Measurements from ENCODE around the gene KMT5C.

Gene KMT5C

DNA sequence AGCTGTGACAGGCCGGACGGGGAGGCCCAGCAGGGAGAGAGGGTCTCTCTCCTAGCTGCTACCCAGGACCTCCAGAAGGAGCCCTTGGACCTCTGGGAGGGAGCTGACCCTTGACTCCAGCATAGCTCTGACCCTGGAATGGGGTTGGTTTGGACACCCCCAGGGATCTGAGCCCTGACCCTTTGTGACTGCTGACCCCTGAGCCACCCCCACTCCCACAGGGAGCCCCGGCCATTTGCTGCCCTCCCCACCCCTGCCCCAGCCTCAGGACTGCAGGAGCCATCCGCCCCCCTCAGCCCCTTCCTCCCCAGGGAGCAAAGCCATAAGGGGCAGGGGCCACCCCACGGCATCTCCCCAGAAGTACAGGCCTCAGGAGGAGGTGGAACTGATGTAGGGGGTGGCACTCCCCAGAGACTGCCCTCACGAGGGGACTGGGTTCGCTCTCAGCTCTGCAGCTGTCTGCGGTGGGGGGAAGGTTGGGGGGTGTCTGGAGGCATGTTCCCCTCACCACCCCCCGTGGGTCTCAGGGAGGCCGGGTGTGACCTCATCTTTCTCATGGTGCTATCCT lies 7.8 kb downstream of the KMT5C start:
- no peak for DNase-seq (ENCODE audit: low read depth)

DNA sequence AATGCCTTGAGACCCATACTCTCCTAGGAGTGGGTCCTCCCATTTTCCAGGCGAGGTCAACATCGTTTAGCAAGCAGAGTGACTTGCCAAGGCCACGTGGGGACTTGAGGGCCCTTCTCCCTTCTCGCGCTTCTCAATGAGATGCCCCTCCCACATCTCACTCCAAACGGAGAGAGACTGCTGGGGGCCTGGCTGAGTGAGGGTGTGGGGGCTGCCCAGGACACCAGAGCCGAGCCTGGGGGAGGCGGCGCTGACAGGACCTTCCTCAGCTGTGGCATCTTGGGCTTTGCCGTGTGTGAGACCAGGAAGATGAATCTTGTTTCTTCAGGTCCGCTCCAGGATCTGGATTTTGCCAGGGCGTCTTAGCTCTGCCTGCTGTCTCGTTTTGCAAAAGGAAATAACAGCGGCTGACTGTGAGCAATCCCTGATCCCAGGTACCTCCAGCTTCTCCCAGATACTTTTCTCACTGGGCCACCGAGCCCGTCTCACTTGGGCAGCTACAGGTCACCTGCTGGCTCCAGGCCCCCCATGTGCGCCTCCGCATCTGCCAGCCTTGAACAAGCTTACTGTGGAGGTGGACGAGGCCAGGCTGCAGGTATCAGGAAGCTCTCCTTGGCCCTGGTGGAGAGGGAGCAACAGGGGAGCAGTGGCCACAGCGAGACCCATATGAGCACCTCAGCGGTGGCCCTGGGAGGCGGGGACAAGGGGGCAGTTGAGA lies 8.8 kb downstream of the KMT5C start:
- DNase-seq (ENCODE audit: low read depth), result no peak

DNA sequence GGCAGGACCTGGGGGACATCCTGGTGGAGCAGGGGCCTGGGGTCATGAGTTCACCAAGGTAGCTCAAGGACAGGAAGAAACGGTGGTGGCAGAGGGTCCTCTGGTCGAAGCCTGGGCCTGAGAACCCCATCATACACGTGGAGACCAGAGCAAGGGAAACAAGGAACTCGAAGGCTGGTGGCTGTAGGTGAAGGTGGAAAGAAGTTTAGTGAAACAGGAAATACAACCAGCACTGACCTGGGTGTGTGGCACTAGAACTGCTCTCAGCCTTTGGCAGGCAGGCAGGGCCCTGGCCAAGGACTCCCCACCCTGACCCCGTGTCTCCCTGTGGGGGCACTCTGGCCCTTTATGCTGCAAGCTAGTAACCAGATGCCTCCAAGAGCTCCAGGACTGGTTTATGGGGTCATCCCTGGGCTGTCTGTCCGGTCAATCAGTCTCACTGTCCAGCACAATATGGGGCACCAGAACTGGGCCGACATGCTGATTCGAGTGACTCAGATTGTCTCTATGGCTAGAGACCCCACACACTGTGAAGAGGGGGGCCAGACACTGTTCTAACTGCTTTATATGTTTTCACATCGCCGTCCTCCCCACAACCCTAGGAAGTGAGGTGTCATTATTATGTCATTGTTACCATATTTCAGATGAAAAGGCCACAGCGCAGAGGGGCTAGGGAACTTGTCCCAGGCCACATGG lies 11.1 kb downstream of the KMT5C start:
- no peak for DNase-seq (ENCODE audit: low read depth)

DNA sequence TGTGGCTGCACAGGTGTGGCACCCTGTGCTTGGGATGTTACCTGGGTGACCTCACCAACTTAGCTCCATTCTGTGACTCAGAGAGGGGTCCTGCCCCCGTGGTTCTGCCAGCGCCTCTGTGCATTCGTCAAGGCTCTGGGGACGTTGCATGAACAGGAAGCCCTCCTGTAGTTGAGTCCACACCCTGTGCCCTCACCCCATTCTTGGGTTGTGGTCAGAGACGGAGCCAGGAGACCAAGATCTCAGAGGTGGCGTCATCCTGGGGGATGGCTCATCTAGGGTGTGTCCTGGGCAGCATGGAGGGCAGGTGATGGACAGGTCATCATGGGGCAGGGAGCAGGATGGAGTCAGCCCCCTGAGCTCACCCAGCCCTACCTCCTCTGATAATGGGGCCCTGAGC lies 12.4 kb downstream of the KMT5C start:
- no peak for DNase-seq (ENCODE audit: low read depth)

DNA sequence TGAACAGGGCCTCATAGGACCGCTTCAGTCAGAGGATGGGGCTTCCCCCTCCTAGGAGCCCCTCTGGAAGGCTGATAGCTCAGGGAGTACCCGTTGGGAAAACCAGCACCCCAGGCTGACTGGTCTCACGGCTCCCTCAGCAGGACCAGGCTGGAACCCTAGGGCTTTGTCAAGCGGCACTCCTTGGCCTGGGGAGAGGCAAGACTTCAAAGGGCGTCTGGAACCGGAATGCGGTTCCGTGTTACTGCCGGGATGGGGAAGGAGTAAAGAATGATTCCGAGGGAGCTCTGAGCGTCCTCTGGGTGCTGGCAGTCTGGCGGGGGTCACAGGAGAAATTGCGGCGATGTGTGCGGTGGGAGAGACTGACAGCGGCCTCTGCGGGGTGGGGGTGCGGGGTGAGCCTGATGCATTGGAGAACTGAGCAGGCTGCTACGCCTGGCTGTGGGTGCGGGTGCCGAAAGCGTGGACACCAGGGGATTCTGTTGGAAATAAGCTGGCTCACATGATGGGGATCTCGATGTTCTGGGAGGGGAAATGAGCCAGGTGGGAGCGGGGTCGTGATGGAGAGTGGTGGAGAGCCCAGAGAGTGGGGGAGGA lies 13.0 kb downstream of the KMT5C start:
- DNase-seq (ENCODE audit: low read depth), result no peak

DNA sequence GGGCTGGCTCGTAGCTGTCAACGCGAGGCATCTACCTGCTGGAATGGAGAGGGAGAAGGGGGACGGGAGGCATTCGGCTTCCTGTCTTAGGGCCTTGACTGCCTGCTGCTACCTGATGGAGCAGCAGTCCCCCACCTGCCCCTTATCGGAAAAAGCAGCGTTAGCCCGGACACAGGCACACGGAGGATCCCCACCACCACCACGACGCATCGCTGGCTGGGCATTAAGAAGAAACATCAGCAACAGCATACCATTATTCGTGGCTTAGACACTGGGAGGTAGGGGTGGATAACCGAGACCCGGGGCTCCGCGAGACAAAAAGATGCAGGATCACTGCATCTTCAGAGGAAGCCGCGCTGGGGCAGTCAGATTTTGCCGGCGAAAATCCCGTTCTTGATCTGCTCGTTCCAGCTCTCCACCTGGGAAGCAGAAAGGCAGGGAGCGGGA lies 13.7 kb downstream of the KMT5C start:
- DNase-seq (ENCODE audit: low read depth), result no peak

DNA sequence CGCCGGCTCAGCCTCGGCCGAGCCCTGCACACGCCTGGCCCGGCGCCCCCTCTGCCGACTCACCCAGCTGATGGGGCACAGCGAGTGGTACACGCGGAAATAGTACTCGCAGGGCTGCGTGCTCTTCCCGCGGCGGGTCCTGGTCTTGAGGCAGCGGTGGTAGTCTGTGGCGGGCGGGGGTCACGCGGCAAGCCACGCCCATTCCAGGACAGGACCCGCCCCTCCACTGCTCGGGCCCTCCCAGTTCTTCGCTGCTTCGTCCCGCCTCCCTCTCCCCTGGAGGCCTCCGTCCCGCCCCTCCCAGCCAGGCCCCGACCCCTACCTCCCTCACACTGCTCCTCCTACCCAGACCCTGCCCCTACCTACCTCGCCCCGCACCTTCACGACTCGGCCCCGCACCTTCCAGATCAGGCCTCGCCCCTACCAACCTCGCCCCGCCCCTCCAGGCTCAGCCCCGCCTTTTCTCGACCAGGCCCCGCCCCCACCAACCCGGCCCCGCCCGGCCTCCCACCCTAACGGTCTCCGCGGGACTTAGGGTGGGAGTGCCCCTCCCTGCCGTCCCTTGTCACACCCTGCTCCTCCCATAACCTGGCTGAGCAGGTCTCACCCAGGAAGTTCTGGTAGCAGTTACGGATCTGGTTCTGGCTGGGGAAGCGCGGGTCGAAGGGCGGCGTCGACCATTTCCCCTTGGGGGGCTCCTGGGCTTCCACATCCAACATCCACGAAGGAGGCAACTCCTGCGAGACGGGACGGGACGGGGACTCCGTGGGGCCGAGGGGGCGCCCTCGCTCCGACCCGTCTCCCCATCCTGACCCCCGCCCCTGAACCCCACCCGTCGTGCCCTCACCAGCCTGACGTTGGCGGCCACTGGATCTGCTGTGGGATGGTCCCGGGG lies 14.4 kb downstream of the KMT5C start:
- peak; percentile 26 for DNase-seq (ENCODE audit: low read depth)

DNA sequence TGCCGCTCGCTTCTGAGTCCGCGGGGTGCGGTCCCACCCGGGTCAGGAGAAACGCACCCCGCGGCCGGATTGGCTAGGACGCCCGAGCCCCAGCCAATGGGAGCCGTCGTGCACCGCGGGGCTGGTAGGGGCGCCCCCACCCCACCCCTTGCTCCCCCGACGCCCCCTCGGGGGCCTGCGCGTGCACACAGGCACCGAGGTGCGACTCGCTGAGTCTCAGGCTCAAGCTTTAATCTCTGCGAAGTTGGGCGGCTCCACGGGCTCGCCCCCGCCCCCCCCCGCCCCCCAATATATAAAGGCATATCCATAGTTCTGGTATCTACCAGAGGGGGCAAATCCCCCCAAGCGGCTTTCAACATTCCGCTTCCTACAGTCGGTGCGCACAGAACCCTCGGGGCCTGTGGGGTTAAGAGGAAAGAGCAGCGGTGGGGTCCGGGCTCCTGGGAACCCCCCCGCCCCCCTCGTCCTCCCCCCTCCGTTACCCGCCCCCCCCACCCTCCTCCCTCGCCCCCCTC lies 15.1 kb downstream of the KMT5C start, which contains the start of gene COX6B2:
COX6B2 (minus strand) TSS at position 22 of the 515 bp plus-strand sequence. CDS start 198 bp downstream, outside the sequence.
- DNase-seq (ENCODE audit: low read depth), result no peak

DNA sequence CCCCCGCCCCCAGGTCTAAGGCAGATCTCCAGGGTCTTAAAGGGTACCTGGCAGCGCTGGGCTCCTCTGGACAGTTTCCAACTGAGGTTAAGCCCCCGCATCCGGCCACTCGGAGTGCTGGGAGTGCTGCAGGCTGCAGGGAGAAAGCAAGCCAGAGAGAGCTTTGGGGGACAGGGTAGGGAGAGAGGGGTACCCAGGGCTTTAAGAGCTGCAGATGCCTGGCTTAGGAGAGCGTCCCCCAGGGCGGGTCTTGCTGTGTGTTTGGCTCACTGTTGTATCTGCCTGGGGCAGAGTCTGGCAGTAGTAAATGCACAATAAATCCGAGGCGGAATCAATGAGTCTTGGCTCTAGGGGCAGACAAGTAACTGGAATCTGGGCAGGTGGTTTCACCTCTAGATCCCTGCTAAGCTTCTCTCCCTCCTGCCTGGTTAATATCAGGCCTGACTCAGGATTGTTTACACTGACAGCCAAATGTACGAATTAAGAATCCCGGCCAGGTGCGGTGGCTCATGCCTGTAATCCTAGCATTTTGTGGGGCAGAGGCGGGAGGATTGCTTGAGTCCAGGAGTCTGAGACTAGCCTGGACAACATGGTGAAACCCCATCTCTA lies 15.6 kb downstream of the KMT5C start:
- DNase-seq (ENCODE audit: low read depth), result no peak

DNA sequence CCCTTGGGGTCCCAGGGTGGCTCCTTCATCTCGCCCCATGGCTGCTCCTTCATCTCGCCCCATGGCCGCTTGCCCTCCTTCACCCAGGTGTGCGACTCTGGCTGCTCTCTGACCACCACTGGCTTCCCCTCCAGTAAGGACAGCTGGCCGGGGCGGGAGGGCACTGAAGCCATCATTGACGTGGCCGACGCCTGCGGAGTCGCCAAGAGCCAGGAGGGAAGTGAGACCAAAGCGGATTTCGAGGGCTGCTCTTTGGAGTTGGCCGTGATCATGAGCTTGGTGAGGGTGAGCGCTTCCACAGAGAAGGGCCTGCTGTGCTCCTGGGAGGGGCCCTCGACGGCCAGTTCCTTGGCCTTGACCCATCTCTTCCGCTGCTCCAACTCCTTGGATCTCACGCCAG lies 18.8 kb downstream of the KMT5C start:
- DNase-seq (ENCODE audit: low read depth), result no peak

DNA sequence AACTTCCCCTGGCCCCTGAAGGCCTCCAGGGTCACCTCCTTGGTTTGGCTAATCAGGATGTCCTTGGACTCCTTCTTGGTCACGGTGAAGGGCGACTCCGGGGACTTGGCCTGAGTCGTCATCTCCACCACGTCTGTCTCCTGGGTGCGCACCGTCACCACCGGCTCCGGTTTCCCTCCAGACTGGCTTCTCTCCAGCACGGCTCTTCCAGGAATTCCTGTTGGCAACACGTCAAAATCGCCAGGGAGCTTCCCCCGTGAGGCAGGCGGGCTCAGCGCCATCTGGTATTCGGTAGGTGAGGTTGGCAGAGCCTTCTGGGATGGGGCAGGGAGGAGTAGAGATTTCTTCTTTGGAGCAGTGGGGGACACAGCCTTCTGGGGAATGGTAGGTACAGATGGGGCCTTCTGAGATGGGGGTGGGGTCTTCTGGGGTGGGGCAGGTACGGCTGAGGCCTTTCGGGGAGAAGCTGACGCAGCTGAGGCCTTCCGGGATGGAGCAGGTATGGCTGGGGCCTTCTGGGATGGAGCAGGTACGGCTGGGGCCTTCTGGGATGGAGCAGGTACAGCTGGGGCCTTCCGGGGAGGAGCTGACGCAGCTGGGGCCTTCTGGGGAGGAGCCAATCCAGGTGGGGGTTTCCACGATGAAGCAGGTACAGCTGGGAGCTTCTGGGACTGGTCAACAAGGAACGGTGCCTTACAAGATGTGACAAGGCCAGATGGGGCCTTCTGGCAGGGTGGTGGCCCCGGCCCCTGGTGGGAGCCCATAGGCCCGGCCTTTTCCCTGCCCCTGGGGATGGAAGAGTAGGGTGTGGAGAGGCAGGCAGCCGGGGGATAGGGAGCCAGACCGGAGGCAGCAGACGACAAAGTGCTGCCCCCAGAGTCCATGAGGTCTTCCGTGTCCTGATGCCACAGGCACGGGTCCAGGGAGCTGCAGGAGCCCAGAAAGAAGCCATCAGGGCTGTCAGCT lies 19.6 kb downstream of the KMT5C start:
- no peak for DNase-seq (ENCODE audit: low read depth)

DNA sequence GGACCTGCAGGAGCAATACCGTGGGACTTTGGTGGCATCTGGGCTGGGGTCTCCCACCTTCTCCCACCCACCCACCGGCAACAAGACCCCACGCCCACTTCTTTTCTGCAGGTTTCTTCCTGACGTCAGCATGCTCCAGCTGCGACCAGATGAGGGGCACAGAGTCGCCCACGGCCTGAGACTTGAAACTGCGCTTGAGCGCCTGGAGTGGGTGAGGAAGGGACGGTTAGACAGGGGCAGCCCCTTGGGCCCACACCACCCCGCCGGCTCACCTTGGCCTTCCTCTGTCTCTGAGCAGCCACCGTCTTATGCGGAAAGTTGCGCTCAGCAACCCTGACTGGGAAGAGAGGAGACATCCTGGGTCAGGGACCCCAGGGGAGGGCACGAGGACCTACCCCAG lies 21.2 kb downstream of the KMT5C start:
- DNase-seq (ENCODE audit: low read depth), result no peak

DNA sequence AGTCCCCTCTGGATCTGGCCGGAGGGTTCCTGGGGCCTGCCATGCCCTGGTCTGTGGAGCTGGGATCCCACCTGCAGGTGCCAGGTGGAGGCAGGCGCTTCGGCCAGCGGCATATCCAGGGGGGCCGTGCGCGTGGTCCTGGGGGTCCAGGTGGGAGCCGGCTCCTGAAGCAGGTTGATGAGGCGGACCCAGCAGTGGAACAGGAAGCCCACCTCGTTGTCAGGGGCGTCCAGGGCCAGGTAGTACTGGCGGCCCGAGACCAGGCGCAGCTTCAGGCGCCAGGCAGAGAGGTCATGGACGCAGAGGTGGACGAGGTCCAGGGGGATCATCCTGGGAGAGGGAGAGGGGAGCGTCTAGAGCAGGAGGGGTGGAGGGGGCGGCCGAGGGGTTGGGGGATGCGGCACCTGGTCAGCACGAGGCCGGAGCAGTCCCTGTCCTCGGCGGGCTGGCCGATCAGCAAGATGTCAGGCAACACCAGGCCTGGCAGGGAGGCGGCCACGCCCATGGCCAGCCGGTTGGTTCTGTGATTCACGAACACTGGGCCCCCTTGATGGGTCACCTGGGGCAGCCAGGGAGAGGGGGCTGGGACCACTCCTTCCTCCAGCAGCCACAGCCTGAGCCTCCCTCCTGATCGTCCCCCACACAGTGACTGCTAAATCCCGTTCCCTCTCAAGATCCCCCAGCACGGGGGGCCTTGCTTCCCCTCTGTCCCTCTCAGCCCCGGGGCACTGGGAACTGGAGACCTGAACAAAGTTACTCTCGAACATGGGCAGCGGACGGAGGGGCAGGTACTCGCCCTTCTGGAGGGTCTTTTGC lies 22.7 kb downstream of the KMT5C start:
- no peak for DNase-seq (ENCODE audit: low read depth)

DNA sequence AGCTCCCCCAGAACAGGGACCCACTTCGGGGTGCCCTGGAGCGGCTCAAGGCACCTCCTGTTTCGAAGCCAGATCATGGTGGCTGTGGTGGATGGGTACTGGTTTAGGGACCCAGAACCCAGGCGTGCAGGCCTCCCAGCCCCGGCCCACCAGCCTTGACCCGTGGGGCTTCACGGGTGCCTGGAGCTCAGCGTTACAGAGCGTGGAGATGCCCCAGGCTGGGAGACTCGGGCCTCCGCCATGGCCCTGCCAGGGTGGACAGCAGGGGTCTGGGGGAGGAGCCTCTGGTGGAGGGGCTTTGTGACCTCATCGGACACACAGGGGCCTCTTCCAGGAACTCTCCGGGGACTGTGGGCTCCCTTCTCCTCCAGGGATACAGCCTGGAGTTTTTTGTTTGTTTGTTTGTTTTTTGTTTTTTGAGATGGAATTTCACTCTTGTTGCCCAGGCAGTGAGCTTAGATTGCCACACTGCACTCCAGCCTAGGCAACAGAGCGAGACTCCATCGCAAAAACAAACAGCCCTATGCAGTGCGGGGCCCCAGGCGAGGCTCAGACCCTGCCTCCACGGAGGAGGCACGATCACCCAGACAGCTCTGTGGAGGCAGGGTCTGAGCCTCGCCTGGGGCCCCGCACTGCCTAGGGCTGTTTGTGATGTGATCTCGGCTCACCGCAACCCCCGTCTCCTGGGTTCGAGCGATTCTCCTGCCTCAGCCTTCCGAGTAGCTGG lies 23.5 kb downstream of the KMT5C start, which contains the start of gene GARIN5B:
GARIN5B (minus strand) TSS at position 271 of the 727 bp plus-strand sequence; CDS start at position 77, 194 bp downstream.
- no peak for DNase-seq (ENCODE audit: low read depth)

DNA sequence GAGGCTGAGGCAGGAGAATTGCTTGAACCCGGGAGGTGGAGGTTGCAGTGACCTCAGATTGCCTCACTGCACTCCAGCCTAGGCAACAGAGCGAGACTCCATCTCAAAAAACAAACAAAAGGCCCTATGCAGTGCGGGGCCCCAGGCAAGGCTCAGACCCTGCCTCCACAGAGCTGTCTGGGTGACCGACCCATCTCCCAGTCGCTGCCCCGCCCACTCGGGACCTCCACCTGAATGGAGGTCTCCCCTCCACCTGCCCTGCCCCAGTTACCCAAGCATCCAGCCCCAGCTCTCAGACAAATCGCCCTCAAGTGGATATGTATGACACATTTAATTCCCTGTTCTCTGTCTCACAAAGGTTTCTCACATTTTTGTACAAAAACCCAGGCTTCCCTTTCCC lies 25.6 kb downstream of the KMT5C start:
- no peak for DNase-seq (ENCODE audit: low read depth)

DNA sequence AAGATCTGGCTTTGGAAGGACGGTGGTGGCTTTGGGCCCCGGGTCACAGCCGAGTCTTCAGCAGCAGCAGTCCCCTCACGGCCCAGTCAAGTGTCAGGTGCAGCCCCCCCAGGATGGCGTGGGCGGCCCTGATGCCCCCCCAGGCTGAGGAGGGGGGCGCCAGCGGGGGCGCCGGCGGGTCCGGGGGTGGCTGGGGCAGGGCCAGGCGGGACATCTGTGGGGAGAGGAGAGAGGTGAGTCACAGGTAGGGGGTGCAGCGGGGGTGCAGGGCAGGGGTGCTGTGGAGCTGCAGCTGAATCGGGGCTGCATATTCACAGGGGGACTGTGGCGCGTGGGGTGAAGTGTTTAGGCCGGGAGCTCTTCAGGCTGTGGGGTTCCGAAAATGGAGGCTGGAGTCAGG lies 26.3 kb downstream of the KMT5C start:
- DNase-seq (ENCODE audit: low read depth), result no peak

DNA sequence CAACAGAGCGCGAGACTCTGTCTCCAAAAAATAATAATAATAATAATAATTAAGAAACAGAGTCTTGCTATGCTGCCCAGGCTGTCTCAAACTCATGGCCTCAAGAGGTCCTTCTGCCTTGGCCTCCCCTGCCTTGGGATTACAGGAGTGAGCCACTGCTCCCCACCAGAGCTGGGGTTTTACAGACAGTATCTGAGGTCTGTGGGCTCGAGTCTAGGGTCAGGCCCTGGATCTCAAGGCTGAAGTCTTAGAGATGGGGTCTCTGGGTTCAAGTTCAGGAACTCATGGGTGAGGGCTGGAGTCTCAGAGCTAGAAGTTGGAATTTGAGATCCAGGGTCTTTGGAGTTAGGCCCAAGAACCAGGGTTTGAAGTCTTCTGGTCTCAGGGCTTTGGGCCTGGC lies 27.1 kb downstream of the KMT5C start:
- DNase-seq (ENCODE audit: low read depth), result no peak

DNA sequence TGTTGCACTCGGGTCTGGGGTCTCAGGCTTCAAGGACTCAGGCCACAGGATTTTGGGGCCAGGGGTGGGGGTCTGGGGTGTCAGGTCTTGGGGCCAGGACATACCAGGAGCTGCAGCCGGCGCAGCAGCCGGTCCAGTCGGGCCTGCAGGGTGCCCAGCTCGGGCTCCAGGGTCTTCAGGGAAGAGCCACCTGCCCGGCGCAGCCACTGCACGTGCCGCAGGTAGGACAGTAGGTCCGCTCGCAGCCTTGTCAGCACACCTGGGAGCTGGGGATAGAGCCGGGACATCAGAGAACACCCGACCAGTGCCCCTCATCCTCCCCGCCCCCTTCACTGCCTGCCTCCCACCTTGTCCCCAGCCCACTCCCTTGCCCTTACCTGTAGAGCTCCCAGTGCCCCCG lies 28.4 kb downstream of the KMT5C start:
- DNase-seq (ENCODE audit: low read depth), result no peak

Data from fibroblast of the conjunctiva (primary cell).